HCT116 (cell line): ENCODE measurements around the gene FGGY. TPM values are rescaled to one million over a fixed set of nuclear protein-coding genes. Genes with fewer than 3 reads are reported as not detected.

Source experiments
- ATAC-seq: fragments of 200-7000 bp; cut with Tn5 transposase; 2 replicates; pipeline ENCODE4 v1.9.1; 2020; ENCODE audit warnings: mild to moderate bottlenecking, moderate library complexity
- BruUV-seq: library from RNA; stranded (reverse); fragments of 400-500 nt; replicated peaks from 2 replicates; lab custom pipeline; 2021; lab: Mats Ljungman, UMichigan
- CTCF ChIA-PET: fragments of 300-600 bp; sonication (Branson Sonifier 250); formaldehyde crosslinking; loops from one replicate; lab custom pipeline; 2021; ENCODE audit warnings: antibody characterized with exemption; lab: Charles Lee
- POLR2A ChIA-PET: fragments of 300-600, 350-600 bp; sonication (Branson Sonifier 250); formaldehyde crosslinking; loops from one replicate; lab custom pipeline; 2021; ENCODE audit warnings: antibody characterized with exemption; lab: Charles Lee
- RAD21 ChIA-PET, 2 experiments: fragments of 300-600 bp; sonication (Branson Sonifier 250); formaldehyde crosslinking; loops; one replicate each; lab custom pipeline; 2023; ENCODE audit warnings: low total read pairs in 2 of 2; ENCODE audit not compliant: uncharacterized antibody in 2 of 2, unreplicated experiment in 2 of 2, low non-redundant PET in 1 of 2; lab: Charles Lee
- DNase-seq: peaks from one replicate; pipeline ENCODE4 v3.0.0-alpha.2; 2010; ENCODE audit warnings: low read depth, low spot score
- H2AFZ ChIP-seq: fragments of 200-600 bp; shearing (Covaris generic), sonication (generic); 2 replicates; pipeline ENCODE4 v1.6.1; 2017; ENCODE audit warnings: low read depth, mixed run types, mixed read lengths, antibody characterized with exemption, low read length; ENCODE audit not compliant: poor library complexity, severe bottlenecking
- H3K27ac ChIP-seq: 2 replicates; pipeline ENCODE4 v1.5.1; 2012; ENCODE audit warnings: low read depth, low read length
- H3K27me3 ChIP-seq: fragments of 200-600 bp; sonication (generic); 2 replicates; pipeline ENCODE4 v1.6.1; 2016; ENCODE audit warnings: mixed run types, low read length, mixed read lengths; ENCODE audit not compliant: insufficient read depth
- H3K36me3 ChIP-seq, 2 experiments: fragments of 200-500 bp in 1 of 2; fragments of 200-600 bp in 1 of 2; sonication (Bioruptor generic) in 1 of 2; sonication (generic) in 1 of 2; 2 replicates each; pipeline versions ENCODE4 v1.5.1 to v1.6.1; 2014 to 2016; ENCODE audit warnings: low read length in 2 of 2, inconsistent platforms in 1 of 2, mixed read lengths in 1 of 2, mixed run types in 1 of 2; ENCODE audit not compliant: insufficient read depth in 2 of 2, control insufficient read depth in 1 of 2
- H3K4me1 ChIP-seq, 2 experiments: fragments of 200-600 bp in 1 of 2; sonication (generic) in 1 of 2; 2 replicates each; pipeline versions ENCODE4 v1.5.1 to v1.6.1; 2012 to 2017; ENCODE audit warnings: low read length in 2 of 2, inconsistent platforms in 1 of 2, mild to moderate bottlenecking in 1 of 2, mixed read lengths in 1 of 2, mixed run types in 1 of 2, moderate library complexity in 1 of 2; ENCODE audit not compliant: insufficient read depth in 2 of 2, control insufficient read depth in 1 of 2
- H3K4me2 ChIP-seq: fragments of 200-600 bp; sonication (generic); 2 replicates; pipeline ENCODE4 v1.6.1; 2017; ENCODE audit warnings: mixed run types, low read length, mixed read lengths
- H3K4me3 ChIP-seq, 2 experiments: fragments of 200-600 bp in 1 of 2; sonication (generic) in 1 of 2; replicated peaks in 1 of 2; 2 replicates each; pipeline ENCODE4 v1.5.1; 2011 to 2016; ENCODE audit warnings: low read length in 2 of 2, control low read depth in 1 of 2, low read depth in 1 of 2, mild to moderate bottlenecking in 1 of 2, mixed read lengths in 1 of 2, mixed run types in 1 of 2
- H3K79me2 ChIP-seq: fragments of 200-600 bp; sonication (generic); 2 replicates; pipeline ENCODE4 v1.6.1; 2017; ENCODE audit warnings: mild to moderate bottlenecking, mixed run types, low read length, moderate library complexity, mixed read lengths; ENCODE audit not compliant: insufficient read depth
- H3K9ac ChIP-seq: fragments of 200-600 bp; sonication (generic); 2 replicates; pipeline ENCODE4 v1.6.1; 2016; ENCODE audit warnings: low read length, mixed read lengths
- H3K9me2 ChIP-seq: fragments of 200-600 bp; sonication (generic), shearing (Covaris generic); 2 replicates; pipeline ENCODE4 v1.6.1; 2017; ENCODE audit warnings: mixed run types, mild to moderate bottlenecking, moderate library complexity; ENCODE audit not compliant: insufficient read depth
- H3K9me3 ChIP-seq, 2 experiments: fragments of 200-500 bp in 1 of 2; fragments of 200-600 bp in 1 of 2; sonication (Bioruptor generic) in 1 of 2; sonication (generic) in 1 of 2; 2 replicates each; pipeline ENCODE4 v1.6.1; 2014 to 2017; ENCODE audit warnings: low read length in 2 of 2, mixed read lengths in 2 of 2, inconsistent platforms in 1 of 2, low read depth in 1 of 2, mild to moderate bottlenecking in 1 of 2, mixed run types in 1 of 2, moderate library complexity in 1 of 2; ENCODE audit not compliant: control insufficient read depth in 1 of 2, insufficient read depth in 1 of 2
- H4K20me1 ChIP-seq: fragments of 200-600 bp; sonication (generic), shearing (Covaris generic); 2 replicates; pipeline ENCODE4 v1.6.1; 2017; ENCODE audit warnings: mixed run types, mild to moderate bottlenecking, moderate library complexity; ENCODE audit not compliant: insufficient read depth
- EGR1 ChIP-seq: IDR thresholded peaks from 2 replicates; pipeline ENCODE4 v1.6.1; 2012; ENCODE audit warnings: low read depth
- EZH2 ChIP-seq: fragments of 200-600 bp; sonication (generic); IDR thresholded peaks from 2 replicates; pipeline ENCODE4 v1.6.1; 2017; ENCODE audit warnings: antibody characterized with exemption, mixed run types
- EZH2phosphoT487 ChIP-seq: fragments of 200-600 bp; IDR thresholded peaks from 2 replicates; pipeline ENCODE4 v1.6.1; 2018; ENCODE audit warnings: antibody characterized with exemption, borderline replicate concordance
- JUND ChIP-seq: IDR thresholded peaks from 2 replicates; pipeline ENCODE4 v1.6.1; 2012
- POLR2A ChIP-seq: IDR thresholded peaks from 2 replicates; pipeline ENCODE4 v1.7.0; 2011; ENCODE audit warnings: borderline replicate concordance; ENCODE audit not compliant: insufficient read depth, insufficient read length; ENCODE audit errors: extremely low read depth
- POLR2AphosphoS5 ChIP-seq: IDR thresholded peaks from 2 replicates; pipeline ENCODE4 v1.6.1; 2011; ENCODE audit warnings: mild to moderate bottlenecking, low read depth, low read length, moderate library complexity
- RAD21 ChIP-seq: IDR thresholded peaks from 2 replicates; pipeline ENCODE4 v1.6.1; 2012; ENCODE audit warnings: low read depth, mild to moderate bottlenecking
- SIN3A ChIP-seq: IDR thresholded peaks from 2 replicates; pipeline ENCODE4 v1.6.1; 2012; ENCODE audit warnings: low read depth
- TCF7L2 ChIP-seq: IDR thresholded peaks from 2 replicates; pipeline ENCODE4 v1.7.0; 2011; ENCODE audit warnings: borderline replicate concordance, inconsistent platforms; ENCODE audit not compliant: insufficient read depth, insufficient read length; ENCODE audit errors: extremely low read depth
- ZNF274 ChIP-seq: fragments of 200-500 bp; sonication (Bioruptor generic); IDR thresholded peaks from 2 replicates; pipeline ENCODE4 v1.6.1; 2014; ENCODE audit warnings: mild to moderate bottlenecking, low read depth, low read length, inconsistent platforms
- intact Hi-C: fragments of 100-400 bp; cut with micrococcal nuclease; formaldehyde crosslinking; loops from 2 replicates; pipeline ENCODE4 v1.10.0; 2022
- total RNA-seq: library from RNA; stranded (reverse); gene quantifications from one replicate; pipeline ENCODE4 v1.2.1, GENCODE V29; 2021; ENCODE audit not compliant: unreplicated experiment
- TF ChIP-seq, protein P1 (sequence below), 3 experiments: fragments of 200-600 bp in 1 of 3; sonication (generic) in 1 of 3; IDR thresholded peaks in 2 of 3; conservative IDR thresholded peaks in 1 of 3; 2 replicates each; pipeline ENCODE4 v1.5.1; 2012 to 2017; ENCODE audit warnings: low read depth in 2 of 3, low read length in 2 of 3, antibody characterized with exemption in 1 of 3, borderline replicate concordance in 1 of 3, control low read depth in 1 of 3, mild to moderate bottlenecking in 1 of 3, mixed read lengths in 1 of 3, mixed run types in 1 of 3, moderate library complexity in 1 of 3; ENCODE audit not compliant: insufficient read depth in 1 of 3
- TF ChIP-seq, protein P2 (sequence below): IDR thresholded peaks from 2 replicates; pipeline ENCODE4 v1.6.1; 2012

The FGGY gene
- total RNA-seq, 1 experiment from 2014 or later, result 10.6 TPM

DNA sequence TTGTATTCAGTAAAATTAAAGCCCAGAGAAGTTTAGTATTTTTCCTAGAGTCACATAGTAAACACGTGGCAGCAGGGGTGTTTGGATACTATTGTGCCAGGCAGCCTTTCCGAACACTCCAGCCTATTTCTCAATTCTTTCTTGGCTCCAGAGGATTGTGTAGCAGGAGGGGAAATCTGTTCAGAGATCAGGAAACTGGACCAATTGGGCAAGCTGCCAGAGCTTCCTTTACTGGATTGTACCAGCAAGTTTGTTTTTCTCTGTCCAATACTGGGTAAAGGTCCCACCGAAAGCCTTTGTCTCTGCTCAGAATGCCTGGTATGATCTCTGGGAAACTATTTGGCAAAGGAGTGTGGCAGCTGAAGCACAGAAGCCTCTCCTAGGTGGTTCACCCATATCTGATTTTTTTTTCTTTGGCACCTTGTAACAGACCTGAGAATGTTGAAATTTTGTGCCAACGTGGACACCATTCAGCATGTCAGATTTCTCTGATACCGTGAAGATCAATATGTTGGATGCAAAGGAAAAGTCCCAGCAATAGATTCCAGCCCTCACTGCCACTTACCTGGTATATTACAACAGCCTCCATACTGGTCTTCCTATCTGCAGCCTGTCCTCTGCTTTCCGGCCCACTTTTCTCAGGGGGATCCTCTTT, 126.2 kb downstream of the FGGY start:
- H2AFZ ChIP-seq, result no peak overlapping the region
- DNase-seq, result no peak

More for the DNA sequence above, 126.2 kb downstream of the FGGY start:
- H3K4me2 ChIP-seq, result no peak overlapping the region
- intact Hi-C loops, result loop anchor here (10.0 kb wide), 1 partner anchor 252 kb away; no protein-coding TSS in a partner anchor
- H3K4me3 ChIP-seq, result no peak overlapping the region
- H3K9me3 ChIP-seq, result no peaks in the 10 kb centered on the region
- no TSS peak for BruUV-seq
- ChIA-PET POLR2A (no interaction called here), CTCF (no interaction called here), RAD21 (no interaction called here)
- no peak overlapping the region for H3K9ac ChIP-seq
- TF ChIP-seq EZH2 (no peak), SIN3A (no peak), JUND (no peak), TCF7L2 (no peak), POLR2A (no peak), RAD21 (no peak), ZNF274 (no peak), EGR1 (no peak), EZH2phosphoT487 (no peak), POLR2AphosphoS5 (no peak)
- TF ChIP-seq, protein P1, sequence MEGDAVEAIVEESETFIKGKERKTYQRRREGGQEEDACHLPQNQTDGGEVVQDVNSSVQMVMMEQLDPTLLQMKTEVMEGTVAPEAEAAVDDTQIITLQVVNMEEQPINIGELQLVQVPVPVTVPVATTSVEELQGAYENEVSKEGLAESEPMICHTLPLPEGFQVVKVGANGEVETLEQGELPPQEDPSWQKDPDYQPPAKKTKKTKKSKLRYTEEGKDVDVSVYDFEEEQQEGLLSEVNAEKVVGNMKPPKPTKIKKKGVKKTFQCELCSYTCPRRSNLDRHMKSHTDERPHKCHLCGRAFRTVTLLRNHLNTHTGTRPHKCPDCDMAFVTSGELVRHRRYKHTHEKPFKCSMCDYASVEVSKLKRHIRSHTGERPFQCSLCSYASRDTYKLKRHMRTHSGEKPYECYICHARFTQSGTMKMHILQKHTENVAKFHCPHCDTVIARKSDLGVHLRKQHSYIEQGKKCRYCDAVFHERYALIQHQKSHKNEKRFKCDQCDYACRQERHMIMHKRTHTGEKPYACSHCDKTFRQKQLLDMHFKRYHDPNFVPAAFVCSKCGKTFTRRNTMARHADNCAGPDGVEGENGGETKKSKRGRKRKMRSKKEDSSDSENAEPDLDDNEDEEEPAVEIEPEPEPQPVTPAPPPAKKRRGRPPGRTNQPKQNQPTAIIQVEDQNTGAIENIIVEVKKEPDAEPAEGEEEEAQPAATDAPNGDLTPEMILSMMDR (IDR thresholded peaks at IDR 0.05 in 2 of 3, conservative IDR thresholded peaks at IDR 0.05 in 1 of 3; ENCODE audit: borderline replicate concordance in 1 of 3, insufficient read depth in 1 of 3, low read depth in 2 of 3, low read length in 2 of 3), result no peak
- TF ChIP-seq, protein P2, sequence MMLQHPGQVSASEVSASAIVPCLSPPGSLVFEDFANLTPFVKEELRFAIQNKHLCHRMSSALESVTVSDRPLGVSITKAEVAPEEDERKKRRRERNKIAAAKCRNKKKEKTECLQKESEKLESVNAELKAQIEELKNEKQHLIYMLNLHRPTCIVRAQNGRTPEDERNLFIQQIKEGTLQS, result no peak
- H3K27ac ChIP-seq, result no peak overlapping the region
- no peaks in the 10 kb centered on the region for H3K27me3 ChIP-seq
- no peaks in the 10 kb centered on the region for H3K79me2 ChIP-seq
- H3K4me1 ChIP-seq, result peaks cover 11 to 22% of the 10 kb centered on the region in 2 experiments
- no peaks in the 10 kb centered on the region for H3K9me2 ChIP-seq
- no peaks in the 10 kb centered on the region for H4K20me1 ChIP-seq
- ATAC-seq, result no peak
- no peaks in the 10 kb centered on the region for H3K36me3 ChIP-seq
